Left forelimb (tissue), 1 donor: Measurements from ENCODE around the gene POLR2A.

Experiments used
- DNase-seq: peaks from one replicate; pipeline ENCODE4 v3.0.0-alpha.2; 2018; ENCODE audit warnings: low spot score

Gene POLR2A

DNA sequence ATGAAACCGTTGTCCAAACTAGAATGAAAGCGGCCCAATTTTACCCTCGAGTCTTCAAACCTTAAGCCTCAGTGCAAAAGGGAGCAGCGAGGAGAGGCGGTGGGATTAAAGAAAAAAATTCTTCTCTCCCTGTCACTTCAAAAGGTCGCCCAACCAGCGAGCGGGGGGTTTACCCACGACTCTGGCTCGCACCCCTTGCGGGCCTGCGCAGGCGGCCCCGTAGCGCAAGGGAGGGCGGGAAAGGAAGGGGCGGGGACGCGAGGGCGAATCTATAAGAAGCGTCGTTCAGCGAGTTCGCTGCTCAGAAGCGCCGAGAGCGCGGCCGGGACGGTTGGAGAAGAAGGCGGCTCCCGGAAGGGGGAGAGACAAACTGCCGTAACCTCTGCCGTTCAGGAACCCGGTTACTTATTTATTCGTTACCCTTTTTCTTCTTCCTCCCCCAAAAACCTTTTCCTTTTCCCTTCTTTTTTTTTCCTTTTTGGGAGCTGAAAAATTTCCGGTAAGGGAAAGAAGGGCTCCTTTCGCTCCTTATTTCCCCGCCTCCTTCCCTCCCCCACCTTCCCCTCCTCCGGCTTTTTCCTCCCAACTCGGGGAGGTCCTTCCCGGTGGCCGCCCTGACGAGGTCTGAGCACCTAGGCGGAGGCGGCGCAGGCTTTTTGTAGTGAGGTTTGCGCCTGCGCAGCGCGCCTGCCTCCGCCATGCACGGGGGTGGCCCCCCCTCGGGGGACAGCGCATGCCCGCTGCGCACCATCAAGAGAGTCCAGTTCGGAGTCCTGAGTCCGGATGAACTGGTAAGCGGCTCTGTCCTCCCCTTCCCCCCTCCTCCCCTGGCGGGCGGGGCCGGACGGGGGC is at the start of gene POLR2A:
Gene POLR2A (plus strand): TSS at position 300 of the 852 bp plus-strand sequence.
- peak; percentile 98 for DNase-seq

DNA sequence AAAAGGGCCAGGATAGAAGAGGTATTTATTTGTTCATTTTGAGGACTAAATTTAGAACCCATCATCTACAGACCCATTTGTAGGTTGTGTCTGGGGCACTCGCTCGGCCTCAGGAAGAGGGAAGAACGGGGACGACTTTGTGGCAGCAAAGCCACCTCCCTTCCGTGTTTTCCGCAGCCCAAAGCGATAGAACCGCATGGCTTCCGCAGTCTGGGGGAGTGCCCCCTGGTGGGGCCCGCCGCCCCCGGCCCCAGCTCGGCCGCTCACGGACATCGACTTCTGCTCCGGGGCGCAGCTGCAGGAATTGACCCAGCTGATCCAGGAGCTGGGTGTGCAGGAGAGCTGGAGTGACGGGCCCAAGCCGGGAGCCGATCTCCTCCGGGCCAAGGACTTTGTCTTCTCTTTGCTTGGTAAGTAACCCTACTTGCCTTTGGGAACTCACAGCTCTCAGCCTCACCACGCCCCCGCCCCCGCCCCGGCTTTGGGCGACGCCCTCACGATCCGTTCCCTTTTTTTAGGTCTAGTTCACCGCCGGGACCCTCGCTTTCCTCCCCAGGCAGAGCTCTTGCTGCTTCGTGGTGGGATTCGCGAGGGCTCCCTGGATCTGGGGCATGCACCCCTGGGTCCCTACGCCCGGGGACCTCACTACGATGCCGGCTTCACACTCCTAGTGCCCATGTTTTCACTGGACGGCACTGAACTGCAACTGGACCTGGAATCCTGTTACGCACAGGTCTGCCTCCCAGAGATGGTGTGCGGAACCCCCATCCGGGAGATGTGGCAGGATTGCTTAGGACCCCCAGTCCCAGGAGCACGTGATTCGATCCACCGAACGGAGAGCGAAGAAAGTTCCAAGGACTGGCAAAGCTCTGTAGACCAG is 48.2 kb upstream of the POLR2A start:
- DNase-seq: no peak

DNA sequence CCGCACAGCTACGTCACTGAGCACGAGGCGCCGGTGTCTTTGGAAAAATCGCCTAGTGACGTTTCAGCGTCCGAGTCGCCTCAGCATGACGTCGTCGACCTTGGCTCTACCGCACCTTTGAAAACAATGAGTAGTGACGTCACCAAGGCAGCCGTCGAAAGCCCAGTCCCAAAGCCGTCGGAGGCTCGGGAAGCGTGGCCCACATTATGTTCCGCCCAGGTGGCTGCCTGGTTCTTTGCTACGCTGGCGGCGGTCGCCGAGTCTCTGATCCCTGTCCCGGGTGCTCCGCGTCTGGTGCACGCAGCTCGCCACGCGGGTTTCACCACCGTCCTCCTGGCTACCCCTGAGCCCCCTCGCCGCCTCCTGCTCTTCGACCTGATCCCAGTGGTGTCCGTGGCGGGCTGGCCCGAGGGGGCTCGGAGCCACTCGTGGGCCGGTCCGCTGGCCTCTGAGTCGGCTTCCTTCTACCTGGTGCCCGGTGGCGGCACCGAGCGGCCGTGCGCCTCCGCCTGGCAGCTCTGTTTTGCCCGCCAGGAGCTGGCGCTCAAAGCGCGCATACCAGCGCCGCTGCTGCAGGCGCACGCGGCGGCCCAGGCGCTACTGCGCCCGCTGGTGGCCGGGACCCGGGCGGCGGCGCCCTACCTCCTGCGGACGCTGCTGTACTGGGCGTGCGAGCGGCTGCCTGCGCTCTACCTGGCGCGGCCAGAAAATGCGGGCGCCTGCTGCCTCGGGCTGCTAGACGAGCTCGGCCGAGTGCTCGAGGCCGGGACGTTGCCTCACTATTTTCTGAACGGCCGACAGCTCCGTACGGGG is 47.4 kb upstream of the POLR2A start:
- no peak for DNase-seq

DNA sequence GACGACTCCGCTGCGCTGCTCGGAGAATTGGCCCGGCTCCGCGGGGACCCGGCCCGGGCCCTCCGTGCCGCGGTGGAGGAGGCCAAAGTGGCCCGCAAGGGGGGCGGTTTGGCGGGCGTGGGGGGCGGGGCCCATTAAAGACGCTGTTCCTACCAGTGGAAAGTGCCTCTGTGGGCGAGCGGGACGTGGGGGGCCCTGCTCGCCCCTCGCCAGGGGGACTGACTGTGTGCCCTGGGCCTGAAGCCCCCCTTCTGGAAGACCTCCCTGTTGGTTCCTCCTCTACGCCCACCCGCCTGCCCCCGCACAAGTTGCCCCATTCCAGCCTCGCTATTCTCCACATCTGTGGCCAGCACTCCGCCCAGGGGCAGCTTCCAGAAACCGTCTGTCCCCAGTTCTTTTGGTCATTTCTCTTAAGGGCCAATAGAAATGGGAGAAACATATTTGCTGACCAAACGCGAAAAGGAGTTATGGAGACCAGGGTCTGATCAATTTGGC is 46.8 kb upstream of the POLR2A start:
- DNase-seq: no peak

DNA sequence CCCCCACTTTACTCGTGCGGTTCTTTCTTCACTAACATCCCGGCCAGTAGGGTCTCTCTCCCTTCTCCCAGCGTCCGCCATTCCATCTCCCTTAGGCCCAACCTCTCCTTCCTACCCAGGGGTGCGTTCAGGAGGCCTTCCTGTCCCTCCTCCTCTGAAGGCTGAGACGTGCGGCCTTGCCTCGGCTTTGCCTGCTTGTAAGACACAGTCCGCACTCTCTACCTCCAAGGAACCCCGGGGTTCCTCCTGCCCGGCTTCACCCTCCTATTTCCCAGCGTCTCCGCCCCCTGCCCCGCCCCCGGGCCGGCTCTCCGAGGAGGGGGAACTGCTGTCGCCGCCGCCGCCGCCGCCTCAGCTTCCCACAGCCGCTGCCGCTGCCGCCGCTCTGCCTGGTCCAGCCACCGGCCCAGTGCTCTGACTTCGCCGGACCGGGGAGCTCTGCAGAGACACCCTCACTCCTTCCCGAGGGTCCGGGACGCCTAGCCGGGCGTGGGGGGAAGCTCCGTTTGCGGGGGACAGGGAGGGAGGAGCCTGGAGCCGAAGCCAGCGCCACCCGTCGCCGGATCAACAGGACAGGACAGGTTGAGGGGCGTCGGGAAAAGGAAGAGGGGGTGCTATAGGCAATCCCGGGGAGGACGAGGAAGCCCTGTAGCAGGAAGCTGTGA is 46.1 kb upstream of the POLR2A start:
- no peak for DNase-seq

DNA sequence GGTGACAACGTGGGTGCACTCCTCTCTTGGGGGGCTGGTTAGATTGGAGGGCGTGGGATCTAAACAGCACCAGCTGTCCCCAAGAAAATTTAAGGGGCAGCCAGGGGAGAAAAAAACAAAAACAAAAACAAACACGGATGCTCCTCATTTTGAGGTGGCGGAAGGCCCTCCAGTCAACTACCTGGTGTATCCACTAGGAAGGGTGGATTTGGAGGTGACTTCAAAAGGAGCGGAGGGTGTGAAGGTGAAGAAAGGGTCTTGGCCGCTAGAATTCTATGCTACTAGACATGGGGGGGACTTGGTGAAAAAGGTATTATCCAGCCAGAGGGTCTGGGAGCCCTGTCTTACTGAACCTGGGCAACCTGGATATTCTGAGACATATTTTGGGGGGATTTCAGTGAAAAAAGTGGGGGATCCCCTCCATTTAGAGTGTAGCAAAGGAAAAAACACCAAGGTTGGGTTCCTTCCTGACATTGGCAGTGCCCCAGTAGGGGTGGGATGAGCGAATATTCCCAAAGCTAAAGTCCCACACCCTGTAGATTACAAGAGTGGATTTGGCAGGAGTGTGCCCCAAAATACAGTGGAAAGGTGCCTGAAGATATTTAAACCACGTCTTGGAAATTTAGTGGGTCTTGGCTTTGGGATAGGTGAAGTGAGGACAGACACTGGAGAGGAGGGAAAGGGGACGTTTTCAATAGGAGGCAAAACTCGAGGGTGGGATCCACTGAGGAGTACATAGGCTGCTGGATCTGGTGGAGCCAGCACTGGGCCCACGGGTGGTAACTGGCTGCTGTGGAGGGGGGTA is 45.3 kb upstream of the POLR2A start:
- DNase-seq: no peak

DNA sequence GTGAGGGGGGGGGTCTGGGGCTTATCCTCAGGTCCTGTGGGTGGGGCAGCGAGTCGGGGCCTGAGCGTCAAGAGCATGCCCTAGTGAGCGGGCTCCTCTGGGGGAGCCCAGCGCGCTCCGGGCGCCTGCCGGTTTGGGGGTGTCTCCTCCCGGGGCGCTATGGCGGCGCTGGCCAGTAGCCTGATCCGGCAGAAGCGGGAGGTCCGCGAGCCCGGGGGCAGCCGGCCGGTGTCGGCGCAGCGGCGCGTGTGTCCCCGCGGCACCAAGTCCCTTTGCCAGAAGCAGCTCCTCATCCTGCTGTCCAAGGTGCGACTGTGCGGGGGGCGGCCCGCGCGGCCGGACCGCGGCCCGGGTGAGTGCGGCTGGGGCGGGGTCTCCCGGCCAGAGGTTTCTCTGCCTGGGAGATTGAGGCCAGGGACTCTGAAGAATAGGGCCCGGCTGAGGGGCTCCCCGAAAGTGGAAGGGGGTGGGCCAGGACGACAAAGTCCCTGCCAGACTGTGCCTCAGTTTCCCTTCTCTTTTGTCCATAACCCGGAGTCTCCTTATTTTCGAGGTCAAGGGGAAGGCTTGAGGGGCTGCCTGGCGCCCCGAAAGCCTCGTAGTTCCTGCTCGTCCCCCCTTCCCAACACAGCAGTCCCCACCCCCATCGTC is 44.6 kb upstream of the POLR2A start, which contains the start of gene FGF11:
Gene FGF11 (plus strand): TSS at position 51 of the 651 bp plus-strand sequence. CDS start 109 bp downstream, at position 160.
- no peak for DNase-seq

DNA sequence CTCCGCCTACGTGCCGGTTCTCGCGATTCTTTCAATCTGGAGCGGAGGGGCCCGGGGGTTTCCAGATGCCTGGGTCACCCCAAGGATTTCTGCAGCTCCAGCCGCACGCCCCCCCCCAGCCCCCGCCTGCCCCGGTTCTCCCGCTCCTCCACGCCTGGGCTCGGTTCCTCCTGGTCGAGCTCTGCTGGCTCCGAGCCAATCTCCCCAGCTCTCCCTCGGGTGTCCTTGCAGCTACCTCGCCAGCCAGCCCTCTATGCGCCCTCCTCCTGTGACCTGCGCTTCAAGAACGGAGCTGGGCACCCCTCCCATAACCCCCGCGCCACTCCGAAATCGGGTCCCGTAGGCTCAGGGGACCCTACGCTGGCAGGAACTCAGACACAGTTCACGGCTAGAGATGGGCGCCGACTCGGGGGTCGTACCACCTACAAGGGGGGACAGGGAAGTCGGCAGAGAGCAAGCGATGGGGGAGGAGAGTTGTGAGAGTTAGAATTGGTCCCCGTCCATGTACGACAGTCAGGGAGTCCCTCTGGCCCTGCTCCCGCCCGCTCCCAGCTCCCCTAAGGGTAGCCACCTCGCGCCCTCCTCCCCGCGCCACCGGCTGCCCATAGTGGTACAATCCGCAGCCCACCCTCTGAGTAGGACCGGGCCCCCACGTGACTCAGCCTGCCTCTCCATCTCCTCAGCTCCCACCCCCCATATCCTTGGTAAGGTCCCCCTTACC is 43.9 kb upstream of the POLR2A start:
- no peak for DNase-seq

DNA sequence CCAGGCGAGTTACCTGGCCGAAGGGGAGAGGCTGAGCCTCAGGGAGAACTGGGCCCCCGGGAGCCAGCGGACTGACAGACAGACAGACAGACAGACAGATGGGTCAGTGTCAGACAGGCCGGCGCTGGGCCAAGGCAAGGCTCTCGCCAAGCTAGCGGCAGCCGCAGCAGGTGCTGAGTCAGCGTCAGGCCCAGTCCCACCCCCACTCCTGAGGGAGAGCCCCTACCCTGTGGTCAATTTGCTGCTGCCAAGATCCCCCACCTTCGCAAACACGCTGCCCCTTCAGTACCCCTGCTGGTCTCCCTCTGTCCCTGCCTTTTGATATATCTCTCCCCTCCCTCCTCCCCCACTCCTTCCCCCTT is 43.4 kb upstream of the POLR2A start:
- DNase-seq: no peak

DNA sequence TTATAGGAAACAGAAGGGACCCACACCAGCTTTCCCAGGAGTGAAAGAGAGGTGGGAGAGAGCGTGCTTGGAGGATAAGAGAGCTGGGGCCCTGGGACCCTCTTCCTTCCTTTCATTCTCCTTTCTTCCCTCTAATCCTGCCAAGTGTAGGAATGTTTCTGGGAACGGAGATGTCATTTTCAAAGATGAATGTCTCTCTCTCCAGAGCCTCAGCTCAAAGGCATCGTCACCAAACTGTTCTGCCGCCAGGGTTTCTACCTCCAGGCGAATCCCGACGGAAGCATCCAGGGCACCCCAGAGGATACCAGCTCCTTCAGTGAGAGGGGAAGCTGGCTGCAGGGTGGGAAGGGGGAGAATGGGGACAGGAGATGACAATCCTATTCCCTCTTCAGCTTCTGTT is 42.9 kb upstream of the POLR2A start:
- no peak for DNase-seq

DNA sequence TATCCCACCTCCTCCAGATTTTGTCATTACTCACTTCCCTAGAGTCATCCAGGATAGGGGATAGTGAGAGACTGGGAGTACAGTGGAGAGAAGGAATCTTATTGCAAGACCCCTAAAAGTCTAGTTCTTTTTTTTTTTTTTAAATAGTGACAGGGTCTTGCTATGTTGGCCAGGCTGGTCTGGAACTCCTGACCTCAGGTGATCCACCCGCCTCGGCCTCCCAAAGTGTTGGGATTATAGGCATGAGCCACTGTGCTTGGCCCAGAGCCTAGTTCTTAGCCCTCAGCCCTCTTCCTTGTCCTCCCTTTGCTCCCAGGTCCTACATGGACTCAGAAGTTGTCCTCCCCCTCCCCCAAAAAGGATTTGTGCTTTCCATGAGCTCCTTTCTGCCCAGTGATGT is 42.0 kb upstream of the POLR2A start:
- no peak for DNase-seq

DNA sequence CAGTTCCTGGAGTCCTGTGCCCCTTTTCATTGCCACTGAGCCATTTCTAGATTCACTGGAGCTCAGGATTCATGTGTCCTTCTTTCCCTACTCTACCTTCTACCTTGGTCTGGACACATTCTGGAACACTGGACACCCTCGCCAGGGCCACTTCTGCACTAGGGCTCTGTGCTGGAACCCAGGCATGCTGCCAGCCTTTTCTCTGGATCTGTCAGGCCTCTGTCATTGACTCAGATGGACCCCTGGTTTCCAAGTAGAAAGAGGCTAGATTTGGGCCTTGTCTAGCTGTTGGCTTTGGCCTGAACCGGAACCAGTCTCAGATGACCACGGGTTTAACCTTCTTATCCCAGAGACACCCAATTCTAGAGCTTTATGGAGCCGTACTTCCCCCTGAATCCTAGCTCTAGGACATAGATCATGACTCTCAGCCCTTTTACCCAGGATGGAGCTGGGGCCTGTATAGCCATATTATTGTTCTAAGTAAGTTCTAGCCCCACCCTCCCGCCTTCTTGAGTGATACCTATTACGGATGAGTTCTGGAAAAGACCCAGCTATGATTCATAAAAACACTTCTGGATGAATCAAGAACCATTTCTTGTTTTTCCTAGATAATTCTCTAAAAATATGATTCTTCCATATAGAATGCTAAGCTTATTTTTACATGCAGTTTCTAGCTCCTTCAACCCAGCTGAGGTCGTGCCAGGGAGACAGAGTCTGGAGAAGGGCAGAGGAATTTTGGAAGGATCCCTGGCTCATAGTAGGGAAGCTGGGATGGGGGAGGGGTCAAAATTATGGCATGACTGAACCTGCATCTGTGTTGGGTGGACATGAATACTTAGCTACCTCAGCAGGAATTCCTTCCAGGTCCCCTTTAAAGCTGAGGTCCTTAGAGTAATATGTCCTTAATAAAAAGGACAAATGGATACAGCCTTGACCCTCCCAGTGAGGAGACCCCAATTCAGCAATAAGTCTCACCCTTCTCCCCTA is 40.4 kb upstream of the POLR2A start:
- no peak for DNase-seq

DNA sequence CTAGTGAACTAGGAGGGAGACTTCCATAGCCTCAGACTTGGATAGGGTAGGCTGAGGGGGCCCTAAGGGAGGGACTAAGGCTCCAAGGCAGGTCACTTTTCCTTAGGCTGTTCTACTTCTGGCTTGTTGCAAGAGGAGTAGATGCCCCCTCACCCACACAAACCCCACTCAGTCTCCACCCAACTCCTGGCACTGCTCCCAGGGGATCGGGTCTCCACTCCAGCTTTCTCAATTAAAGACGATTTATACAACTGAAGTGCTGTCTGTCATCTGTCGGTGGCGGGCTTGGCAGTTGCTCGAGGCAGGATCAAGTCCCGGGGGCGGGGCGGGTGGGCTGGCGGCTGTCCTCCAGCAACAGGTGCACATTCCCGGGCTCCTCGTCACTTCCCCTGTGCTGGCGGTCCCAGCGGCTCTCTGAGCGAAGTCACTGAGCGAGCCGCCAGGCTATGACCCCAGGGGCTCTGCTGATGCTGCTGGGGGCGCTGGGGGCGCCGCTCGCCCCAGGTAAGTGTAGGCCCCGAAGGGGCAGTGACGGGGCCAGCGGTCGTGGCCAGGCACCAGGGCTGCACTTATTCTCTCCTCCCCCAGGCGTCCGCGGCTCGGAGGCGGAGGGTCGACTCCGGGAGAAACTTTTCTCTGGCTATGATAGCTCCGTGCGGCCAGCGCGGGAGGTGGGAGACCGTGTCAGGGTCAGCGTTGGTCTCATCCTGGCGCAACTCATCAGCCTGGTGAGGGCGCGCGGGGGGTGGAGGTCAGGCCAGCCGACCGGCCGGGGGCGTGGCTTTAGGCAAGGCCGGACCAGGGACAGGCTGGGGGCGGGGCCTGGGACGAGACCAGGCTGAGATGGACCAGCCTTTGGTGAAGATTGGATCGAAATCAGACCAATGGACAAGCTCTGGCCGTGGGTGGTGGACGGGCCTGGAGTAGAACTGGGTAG is 39.2 kb upstream of the POLR2A start, which contains the start of gene CHRNB1:
Gene CHRNB1 (plus strand): TSS at position 380 of the 937 bp plus-strand sequence. CDS start 67 bp downstream, at position 447.
- DNase-seq: peak; percentile 79

DNA sequence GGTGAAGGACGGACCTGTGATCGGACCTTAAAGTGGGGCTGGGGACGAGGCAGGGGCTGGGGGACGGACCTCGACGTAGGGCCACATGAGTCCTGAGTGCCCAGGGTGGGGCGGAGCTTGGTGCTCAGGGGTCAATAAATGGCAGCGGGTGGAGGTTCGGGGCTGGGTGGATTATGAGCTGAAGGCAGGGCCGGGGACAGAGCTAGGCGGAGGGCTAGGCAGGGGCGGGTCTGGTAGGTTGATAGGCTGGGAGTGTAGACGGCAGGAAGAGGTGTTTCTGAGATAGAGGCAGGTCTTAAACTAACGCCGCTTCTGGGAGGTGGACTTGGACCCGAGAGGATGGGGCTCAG is 38.6 kb upstream of the POLR2A start:
- DNase-seq: no peak

DNA sequence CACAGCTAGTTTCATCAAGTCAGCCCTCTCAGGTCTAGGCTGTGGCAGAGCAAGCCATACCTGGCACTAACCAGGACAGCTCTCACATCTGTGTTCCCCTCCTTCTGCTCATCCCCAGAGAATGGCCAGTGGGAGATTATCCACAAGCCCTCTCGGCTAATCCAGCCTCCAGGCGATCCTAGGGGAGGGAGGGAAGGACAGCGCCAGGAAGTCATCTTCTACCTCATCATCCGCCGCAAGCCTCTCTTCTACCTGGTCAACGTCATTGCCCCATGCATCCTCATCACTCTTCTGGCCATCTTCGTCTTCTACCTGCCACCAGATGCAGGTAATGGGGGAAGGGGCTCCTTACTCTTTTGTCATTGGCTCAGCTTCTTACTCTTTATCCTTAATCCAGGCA is 35.7 kb upstream of the POLR2A start:
- no peak for DNase-seq

DNA sequence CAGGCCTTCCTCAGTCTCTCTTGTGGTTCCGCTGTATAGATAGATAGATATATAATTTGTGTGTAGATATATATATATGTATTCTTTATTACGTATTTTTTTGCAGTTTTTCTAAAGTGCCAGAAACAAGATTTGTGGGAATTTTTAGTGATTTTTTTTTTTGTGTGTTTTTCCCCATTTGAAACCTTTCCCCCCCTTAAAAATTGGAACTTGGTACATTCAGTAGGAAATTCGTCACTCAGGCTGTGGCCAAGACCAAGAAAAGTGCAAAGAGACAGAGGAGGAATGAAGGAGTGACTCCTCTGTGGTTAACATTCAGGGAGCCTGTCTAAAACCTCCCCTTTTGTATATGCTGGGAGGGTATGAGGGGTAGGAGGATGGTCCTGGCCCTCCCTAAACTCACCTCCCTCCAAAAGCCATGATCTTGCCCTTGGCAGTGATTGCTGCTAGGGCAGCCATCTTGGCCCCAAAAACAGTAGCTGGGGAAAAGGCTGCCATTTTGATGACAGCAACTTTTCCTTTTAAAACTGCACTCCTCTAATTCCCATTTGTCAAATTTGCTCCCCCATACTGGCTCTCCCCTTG is 24.1 kb upstream of the POLR2A start:
- no peak for DNase-seq
